GM19193 (cell line): ENCODE measurements around the gene NDUFA5.
A peak's percentile ranks its signal among the peaks of the same experiment; 100 is the strongest.

Experiments used
- POLR2A ChIP-seq: IDR thresholded peaks from 4 replicates; pipeline ENCODE4 v1.6.1; 2011; ENCODE audit not compliant: insufficient read depth, insufficient read length; ENCODE audit errors: extremely low read depth

The NDUFA5 gene

DNA sequence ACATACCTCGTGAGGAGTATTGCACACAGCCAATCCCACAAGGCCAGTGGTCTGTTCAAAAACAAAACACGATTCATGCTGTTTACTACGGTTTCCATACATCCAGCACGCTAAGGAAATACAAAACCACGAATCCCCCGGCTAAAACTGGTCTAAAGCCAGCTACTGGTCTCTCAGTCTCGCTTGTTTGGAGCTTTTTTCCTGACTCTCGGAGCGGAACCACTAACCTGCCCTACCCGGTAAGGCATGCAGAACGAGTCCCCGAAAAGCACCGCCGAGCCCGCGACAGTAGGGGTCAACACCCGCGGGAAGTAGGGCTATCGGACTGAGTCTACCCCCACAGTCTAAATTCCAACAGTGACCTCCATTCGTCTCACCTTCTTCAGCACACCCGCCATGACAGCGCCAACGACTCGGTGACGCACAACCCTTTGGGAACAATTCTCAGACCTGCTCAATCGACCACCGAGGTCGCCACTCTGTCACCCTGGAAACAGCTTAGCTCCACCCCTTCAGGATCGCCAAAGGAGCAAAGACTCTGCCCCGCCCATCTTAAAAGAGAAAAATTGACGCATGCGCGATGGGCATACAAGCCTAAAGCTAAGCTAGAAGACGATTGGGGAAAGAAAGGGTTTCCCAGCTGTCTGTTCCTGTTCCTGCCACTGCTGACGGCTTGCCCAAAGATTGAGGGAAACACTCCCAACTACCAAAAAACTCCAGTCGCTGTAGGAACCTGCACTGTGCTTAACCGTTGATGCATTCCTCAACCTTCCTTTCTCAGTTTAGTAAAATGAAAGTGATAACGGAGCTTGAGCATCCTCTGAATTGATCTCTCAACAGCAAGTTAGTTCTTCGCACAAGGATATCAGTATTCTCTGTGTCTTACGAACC lies at the start of gene NDUFA5:
TSS of gene NDUFA5 (minus strand) at position 421 of the 891 bp plus-strand sequence. CDS start at position 398, 23 bp downstream.
- peak; percentile 81 for TF ChIP-seq POLR2A

DNA sequence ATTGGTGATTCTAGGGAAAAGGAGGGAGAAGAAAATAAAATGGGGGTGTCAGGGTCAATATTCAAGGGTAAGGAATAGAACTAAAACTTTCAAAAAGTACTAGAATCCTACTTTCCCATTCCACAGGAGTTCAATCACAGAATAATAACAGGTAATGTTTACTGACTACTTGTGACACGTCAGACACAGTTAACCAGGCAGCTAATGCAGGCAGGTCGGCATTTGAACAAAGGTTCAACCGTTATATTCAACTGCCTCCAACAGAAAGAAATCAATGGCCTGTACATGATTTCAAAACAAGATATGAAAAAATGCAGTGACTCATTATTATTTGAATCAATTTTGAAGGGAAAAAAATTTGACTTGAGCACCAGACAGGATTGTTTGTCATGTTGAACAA lies 47.1 kb upstream of the NDUFA5 start:
- no peak for TF ChIP-seq POLR2A

DNA sequence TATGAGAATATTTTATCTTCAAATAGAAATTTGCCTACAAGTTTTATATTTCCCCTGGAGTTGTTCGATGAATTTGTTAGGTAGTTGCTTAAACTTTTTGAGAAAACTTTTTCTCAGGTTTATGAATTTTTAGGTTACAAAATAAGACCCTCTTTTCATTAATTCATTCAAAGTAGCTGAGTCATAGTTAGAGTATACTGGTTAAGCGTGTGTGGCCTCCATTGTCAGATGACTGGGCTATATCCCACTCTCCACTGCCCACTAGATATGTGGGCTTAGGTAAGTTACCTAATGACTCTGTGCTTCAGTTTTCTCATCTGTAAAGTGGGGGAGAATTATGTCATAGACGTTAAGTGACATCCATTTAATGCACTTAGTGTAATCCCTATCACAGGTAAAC lies 45.0 kb upstream of the NDUFA5 start:
- TF ChIP-seq POLR2A: no peak

DNA sequence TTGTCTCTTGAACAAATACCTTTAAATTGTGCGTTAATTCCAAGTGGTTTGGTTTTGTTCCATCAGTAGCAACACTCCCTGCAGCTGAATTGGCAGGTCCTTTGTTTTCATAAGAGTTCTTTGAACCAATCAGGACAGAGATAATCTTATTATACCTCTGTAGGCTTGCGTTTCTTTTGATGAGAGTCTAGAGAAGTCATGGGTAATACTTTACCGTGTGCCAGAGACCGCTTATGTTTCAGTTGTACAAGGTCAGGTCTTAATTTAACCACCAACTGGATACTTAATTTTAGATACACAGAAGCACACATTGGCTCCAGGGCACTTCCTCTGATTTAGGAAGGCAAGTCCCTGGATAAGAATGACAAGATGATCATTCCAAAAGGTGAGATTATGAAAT lies 43.9 kb upstream of the NDUFA5 start, which contains the start of gene ASB15:
TSS of gene ASB15 (plus strand) at position 292 of the 400 bp plus-strand sequence. CDS start 12,682 bp downstream, outside the sequence.
- no peak for TF ChIP-seq POLR2A

DNA sequence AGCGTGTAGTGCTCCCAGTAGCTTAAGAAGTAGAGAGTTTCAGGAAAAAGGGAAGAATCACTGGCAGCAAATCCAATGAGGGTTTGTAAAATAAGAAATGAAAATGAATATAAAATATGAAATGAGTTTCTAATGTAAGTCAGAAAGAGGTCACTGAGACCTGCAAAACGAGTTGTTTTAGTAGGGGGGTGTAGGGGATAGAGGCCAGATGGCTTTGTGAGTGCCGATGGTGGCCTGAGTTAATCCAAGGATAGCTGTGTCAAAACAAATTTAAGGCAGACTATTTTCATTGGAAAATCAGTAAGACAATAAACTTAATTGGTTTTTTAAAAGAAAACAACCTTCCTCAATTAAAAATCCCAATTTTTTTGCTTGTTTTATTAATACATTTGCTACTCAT lies 43.3 kb upstream of the NDUFA5 start:
- no peak for TF ChIP-seq POLR2A

DNA sequence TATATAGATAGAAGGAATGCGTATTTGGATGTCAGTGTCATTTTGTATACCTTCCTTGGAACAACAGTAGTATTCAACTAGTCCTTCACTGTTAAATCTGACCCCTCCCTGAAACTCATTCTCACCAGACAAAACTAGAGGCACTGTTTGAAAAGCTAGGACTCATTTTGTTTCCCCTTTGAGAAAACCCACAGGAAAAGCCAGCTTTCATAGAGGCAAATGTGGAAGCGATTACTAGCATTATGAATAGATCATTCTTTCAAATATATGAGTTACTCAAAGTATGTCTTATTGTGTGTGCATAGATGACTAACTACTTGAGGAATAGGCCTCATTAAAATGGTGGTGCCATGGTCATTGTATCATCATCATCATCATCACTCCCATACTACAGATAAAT lies 42.1 kb upstream of the NDUFA5 start:
- no peak for TF ChIP-seq POLR2A

DNA sequence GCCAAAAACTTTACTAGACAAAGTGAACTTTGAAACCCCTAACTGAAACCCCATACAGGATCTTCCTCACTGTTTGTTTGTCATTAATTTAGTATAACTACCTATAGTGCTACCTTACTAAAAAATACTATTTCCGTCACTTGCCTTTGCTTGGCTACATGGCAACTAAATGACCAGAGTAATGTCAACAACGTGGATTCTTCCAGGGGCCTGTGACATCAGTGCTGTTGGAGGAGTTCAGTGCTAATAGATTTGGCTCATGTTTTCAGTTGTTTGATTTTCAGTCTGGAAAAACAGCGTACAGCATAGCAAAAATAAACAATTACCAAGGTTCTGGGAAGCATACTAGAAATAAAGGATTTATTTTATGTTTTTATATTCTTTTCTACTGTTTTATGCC lies 41.0 kb upstream of the NDUFA5 start:
- no peak for TF ChIP-seq POLR2A

DNA sequence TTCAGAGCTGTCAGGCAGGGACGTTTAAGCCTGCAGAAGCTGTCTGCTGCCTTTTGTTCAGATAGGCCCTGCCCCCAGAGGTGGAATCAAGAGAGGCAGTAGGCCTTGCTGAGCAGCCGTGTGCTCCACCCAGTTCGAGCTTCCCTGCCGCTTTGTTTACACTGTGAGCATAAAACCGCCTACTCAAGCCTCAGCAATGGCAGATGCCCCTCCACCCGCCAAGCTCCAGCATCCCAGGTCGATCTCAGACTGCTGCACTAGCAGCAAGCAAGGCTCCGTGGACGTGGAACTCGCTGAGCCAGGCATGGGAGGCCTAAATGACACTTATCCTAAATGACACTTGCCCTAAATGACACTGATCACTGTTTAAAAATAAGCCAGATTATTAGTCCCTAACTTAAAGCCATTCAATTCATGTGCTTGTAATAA lies 37.2 kb upstream of the NDUFA5 start:
- TF ChIP-seq POLR2A: no peak

DNA sequence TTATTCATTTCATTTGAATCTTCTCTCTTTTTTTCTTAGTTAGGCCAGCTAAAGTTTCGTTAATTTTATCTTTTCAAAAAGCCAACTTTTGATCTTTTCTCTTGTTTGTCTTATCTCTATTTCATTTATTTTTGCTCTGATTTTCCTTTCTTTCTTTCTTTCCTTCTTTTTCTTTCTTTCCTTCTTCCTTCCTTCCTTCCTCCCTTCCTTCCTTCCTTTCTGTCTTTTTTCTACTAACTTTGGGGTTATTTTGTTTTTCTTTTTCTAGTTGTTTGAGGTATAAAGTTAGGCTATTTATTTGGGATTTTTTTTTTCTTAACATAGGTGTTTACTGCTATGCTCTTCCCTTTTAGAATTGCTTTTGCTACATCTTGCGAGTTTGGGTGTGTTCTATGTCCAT lies 30.8 kb upstream of the NDUFA5 start:
- TF ChIP-seq POLR2A: no peak

DNA sequence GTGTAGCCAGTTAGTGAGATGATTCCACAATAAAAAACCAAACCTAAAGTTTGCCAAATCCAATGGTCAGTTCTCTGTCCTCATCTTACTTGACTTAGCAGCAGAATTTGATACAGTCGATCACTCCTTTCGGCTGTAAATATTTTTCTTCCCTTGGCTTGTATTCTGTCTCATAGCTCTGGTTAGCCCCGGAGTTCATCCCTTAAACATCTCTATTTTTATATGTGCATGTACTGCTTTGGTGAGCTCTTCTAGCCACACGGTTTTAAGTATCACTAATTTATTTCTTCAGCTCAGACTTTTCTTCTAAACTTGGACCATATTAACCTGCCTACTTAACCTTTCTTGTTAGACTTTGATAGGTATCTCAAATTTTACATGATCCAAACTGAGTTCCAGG lies 26.2 kb upstream of the NDUFA5 start:
- TF ChIP-seq POLR2A: no peak

DNA sequence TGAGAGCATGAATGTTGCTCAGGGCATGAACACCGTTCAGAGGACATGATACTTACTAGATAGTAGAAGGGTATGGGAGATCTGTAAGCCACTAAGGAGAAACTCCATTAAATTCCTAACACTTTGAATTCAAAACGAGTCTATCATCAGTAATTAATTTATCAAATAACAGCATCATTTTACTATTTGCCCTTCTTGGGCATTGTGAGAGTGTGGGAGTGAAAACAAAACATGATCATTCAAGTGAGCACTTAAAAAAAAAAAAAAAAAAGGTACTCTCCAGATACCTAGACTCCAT lies 23.5 kb upstream of the NDUFA5 start:
- no peak for TF ChIP-seq POLR2A

DNA sequence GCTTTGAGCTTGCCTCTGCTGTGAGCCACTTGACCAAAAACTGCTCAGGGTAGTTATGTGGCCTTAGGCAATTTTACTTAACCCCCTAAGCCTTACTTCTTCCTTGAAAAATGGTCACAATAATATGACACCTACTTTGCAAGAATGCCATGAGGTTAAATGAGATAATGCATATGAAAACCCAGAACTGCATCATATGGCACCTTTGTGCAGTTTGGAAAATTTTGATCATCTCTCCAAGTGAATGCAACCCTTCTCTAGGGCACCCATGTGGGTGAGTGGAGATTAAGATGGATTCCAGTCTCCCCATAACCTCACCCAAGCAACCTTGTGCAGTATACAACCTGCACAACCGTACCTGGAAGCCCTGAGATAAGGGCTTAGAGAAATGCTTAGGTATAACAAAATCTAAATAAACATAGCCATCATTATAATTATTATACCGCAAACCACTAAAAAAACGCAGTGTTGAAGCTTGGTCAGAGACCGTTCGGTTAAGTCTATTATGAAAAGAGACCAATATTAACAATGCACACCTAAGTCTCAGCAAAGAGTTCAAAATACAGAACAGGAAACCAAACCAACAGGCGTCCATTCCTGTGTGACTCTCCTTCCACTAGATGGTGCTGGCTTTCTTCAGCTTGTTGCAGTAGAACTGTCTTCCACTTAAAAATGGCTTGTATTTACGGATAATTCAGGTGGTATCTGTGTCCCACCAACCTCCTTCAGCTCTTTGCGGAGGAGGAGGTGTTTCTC lies 23.0 kb upstream of the NDUFA5 start:
- no peak for TF ChIP-seq POLR2A

DNA sequence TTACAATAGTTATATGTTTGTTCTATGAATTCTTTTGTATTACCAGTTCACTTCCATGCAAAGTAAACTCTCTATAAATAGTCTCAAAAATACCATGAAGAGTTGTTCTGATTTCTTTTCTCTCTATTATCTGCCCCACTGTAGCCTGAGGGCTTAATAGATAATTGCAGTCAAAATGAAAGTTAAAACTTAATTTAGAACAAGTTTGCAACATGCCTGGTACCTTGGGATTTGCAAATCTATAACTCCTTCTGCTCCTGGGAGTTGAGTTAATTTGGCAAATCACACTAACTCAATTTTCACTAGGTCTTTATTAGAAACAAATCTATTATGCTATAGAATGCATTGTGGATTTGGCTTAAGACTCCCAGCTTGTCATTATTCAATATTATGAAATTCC lies 21.8 kb upstream of the NDUFA5 start:
- no peak for TF ChIP-seq POLR2A

DNA sequence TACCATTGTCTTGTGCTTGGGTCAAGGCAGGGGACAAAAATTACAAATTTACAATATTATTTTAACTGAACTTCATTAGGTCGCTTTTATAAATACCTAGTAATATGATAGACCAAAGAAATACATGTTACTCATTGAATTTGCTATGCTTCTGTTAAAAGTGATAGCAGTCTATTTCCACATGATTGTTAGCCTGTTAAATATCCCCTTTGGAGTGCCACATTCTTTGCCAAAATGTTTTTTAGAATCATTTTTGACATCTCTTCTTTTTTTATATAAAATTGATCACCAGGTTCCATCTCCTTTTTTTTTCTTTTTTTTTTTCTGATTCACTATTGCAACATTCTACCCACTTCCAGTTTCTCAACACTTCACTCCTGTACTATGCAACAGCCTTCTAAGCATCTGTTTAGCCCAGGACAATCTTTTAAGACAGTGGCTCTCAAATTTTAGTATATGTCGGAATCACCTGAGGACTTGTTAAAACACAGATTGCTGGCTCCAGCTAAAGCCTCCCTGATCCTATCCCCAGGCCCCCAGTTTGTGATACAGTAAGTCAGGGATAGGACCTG lies 16.4 kb upstream of the NDUFA5 start:
- TF ChIP-seq POLR2A: no peak

DNA sequence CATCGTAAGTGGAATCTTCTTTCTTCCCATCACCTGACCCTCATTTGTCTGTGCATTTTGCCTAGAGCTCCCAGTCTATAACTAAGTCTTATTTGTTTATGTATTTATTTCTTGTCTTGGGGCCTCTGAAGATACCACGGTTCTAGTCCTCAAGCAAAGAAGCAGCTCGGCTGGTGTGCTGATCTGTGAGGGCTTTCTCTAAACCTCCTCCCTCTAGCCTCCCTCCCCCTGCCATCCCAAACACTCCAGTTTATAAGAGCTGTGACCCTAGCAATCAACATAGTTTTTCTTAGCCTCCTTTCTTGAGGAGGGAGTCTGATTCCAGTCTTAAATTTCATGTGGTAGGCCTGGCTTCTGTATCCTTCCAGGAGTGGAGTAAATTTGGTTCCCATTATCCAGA lies 15.7 kb upstream of the NDUFA5 start:
- no peak for TF ChIP-seq POLR2A

DNA sequence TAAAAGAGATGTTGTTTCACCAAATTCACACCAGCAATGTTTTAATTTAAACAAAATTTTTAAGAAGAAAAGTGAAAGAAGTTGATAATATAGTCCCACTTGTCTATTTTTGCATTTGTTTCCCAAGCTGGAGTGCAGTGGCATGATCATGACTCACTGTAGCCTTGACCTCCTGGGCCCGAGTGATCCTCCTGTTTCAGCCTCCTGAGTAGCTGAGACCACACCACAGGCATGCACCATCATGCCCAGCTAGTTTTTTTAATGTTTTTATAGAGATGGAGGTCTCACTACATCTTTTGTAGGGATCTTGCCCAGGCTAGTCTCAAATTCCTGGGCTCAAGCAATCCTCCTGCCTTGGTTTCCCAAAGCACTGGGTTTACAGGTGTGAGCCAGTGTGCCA lies 14.1 kb upstream of the NDUFA5 start:
- TF ChIP-seq POLR2A: no peak

DNA sequence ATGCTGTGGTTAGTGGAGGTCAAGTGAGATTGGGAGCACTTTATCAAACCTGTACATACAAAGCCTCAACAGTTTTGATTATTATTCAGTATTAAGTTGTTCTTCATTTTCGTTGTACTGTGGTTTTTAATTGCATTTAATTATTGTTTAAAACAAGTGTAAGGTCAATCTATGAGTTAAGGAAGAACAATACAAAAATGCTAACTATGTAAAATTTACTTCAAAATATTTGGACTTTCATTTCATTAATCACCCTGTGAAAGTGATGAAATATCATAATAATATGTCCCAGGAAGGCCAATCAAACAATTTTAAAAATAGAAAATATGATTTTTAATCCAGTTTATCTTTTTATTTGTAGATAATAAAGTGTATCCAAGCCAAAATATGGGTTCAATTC lies 13.6 kb upstream of the NDUFA5 start:
- no peak for TF ChIP-seq POLR2A
